Suprapubic skin (tissue), 3 donors: ENCODE data around the gene MRPL2.

Source experiments
- EP300 ChIP-seq: sonication (generic); formaldehyde crosslinking; IDR thresholded peaks from one replicate; pipeline ENCODE4 v1.6.1; 2017; ENCODE audit warnings: antibody characterized with exemption
- POLR2A ChIP-seq, 2 donors: fragments of 450-650 bp; IDR thresholded peaks; one replicate each; pipeline ENCODE4 v1.6.1; 2017; ENCODE audit warnings: antibody characterized with exemption in 2 of 2, mild to moderate bottlenecking in 2 of 2, moderate library complexity in 2 of 2
- TF ChIP-seq, protein P1 (sequence below), 2 donors: fragments of 200-600 bp in 1 of 2; fragments of 450-650 bp in 1 of 2; sonication (generic) in 1 of 2; IDR thresholded peaks; one replicate each; pipeline ENCODE4 v1.5.1; 2016 to 2019; ENCODE audit warnings: antibody characterized with exemption in 2 of 2, mild to moderate bottlenecking in 1 of 2, moderate library complexity in 1 of 2

DNA sequence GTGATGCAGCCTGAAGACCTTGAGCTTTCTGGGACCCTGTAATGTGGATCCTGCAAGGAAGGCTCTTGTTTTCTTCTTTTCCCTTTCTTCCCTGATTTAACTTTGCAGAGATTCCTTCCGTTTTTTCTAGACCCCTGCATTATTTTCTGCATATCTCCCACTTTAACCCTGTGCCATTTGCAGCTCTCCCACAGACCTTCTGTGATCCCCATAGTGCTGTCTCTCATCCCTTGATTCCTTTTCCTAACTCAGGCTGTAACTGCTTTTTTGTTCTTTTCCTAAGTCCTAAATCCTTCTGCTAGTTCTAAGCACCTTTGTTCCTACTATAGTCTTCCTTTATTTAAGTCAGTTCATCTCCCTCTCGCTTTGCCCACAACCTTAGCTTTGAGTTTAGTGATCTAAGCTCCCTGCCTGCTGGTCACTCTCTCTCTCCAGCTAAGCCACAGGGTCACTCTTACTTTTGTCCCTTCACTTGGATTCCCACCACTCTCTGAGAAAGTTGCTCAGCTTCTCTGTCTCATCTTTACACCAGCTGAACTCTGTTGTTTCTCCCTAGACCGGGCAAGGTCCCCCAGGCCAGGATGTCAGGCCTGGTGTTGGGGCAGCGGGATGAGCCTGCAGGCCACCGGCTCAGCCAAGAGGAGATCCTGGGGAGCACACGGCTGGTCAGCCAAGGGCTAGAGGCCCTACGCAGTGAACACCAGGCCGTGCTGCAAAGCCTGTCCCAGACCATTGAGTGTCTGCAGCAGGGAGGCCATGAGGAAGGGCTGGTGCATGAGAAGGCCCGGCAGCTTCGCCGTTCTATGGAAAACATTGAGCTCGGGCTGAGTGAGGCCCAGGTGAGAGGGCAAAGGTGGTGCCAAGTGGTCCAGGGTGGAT lies 1.8 kb upstream of the MRPL2 start:
- TF ChIP-seq, protein P1, sequence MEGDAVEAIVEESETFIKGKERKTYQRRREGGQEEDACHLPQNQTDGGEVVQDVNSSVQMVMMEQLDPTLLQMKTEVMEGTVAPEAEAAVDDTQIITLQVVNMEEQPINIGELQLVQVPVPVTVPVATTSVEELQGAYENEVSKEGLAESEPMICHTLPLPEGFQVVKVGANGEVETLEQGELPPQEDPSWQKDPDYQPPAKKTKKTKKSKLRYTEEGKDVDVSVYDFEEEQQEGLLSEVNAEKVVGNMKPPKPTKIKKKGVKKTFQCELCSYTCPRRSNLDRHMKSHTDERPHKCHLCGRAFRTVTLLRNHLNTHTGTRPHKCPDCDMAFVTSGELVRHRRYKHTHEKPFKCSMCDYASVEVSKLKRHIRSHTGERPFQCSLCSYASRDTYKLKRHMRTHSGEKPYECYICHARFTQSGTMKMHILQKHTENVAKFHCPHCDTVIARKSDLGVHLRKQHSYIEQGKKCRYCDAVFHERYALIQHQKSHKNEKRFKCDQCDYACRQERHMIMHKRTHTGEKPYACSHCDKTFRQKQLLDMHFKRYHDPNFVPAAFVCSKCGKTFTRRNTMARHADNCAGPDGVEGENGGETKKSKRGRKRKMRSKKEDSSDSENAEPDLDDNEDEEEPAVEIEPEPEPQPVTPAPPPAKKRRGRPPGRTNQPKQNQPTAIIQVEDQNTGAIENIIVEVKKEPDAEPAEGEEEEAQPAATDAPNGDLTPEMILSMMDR (IDR thresholded peaks at IDR 0.05) = no peak
- TF ChIP-seq EP300 (no peak), POLR2A (IDR thresholded peaks at IDR 0.05) (no peak)
